SKM-1 treated with dmso at 0.1 percent for 144 hours (cell line): ENCODE results near the gene LTBR.

Experiments used
- DNase-seq: peaks from one replicate; lab custom pipeline; 2025; ENCODE audit not compliant: unreplicated experiment; lab: John Stamatoyannopoulos, UW

LTBR gene

GRCh38 chr12:6367969-6368892, 15.7 kb upstream of the LTBR start:
- DNase-seq: peak; percentile 46

DNA sequence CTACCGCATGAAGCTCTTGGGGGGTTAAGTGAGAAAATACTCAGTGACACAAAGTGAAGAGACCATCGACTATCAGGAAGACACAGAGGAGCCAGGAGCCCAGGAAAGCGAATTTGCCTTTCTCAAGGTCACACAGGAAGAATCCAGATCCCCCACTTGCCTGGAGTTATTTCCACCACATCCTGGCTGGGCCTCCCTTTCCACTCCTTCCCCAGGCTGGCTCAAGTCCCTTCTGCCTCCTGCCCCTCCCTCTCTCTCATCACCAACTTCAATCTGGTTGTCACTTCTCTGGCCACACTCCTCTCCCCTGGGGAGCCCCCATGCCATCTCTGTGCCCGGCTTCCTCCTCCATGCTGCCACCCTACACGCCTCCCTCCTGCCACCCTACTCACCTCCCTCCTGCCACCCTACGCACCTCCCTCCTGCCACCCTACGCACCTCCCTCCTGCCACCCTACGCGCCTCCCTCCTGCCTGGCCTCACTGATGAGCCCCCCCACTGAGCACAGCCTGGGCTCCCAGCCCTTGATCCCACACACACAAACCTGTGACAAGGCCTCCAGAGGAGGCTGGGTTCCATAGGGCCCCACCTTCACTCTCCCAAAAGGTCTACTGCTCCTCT, 14.9 kb upstream of the LTBR start:
- DNase-seq: no peak

GRCh38 chr12:6369916-6370575, 13.9 kb upstream of the LTBR start:
- DNase-seq: no peak

DNA sequence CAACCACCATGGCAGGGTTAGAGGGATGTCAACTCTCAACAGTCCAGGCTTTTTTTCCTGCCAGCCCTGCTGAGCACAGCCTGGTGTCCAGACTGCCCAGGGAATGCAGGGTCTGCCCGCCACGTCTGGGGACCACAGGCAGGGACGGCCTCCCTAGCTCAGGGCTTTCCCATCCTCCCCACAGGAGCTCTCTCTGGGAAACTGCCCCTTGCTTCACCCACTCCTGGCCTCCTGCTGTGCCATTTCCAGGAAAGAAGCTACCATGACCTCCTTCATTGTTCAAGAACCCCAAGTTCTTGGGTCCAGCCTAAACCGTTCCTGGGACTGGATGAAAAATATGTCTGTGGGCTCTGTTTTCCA, 13.4 kb upstream of the LTBR start:
- DNase-seq: no peak

GRCh38 chr12:6370994-6371754, 12.8 kb upstream of the LTBR start:
- DNase-seq: no peak

- DNase-seq: peak; percentile 29
Measured at GRCh38 chr12:6372403-6373003, 11.5 kb upstream of the LTBR start.

GRCh38 chr12:6373022-6373787, 10.8 kb upstream of the LTBR start:
- no peak for DNase-seq

DNA sequence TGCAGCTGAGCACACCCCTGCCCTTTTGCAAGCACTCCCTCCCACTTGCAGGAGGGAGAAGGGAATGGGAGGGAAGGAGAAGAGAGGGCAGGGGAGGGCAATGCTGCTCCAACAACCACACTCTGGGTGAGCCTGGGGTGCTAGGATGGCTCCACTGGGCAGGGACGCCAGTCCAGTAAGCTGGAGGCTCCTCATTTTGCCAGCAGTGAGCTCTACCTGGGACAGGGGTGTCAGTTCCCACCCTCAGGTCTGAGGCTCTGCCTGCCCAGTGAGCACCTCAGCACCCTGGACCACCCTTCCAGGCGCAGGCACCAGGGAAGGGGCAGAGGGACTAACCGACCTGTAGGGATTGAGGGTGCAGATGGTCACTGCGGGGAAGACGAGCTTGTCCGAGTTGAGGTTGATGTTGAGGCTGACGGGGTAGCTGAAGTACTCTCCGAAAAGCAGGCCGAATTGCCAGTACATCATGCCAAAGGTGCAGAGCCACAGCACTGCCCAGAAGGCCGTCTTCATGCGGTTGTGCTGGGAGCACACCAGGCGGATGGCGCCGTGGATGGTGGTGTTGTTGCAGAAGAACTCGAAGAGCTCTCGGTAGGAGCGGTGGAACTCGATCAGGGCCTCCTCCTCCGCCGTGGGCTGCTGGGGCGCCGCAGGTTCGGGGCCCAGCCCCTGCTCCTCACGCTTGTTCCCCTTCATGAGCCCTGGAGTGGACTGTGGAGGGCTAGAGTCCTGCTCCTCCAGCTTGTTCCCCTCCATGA, 9.8 kb upstream of the LTBR start:
- no peak for DNase-seq

DNA sequence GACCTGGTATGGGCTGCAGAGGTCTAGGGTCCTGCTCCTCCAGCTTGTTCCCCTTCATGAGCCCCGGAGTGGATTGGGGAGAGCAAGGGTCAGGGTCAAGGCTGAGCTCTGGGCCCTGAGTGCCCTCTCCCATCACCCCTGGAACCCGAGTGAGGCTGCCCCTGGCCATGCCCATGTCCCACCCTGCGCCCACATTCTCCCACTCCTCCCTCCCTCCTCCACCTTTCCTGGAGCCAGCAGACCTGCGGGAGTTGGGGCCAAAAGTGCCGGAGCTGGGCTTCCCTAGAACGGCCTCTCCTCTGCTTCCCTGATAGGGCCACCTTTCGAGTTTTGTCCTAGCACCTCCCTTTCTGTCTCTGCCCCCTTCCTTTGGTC, 9.2 kb upstream of the LTBR start:
- DNase-seq: no peak

DNA sequence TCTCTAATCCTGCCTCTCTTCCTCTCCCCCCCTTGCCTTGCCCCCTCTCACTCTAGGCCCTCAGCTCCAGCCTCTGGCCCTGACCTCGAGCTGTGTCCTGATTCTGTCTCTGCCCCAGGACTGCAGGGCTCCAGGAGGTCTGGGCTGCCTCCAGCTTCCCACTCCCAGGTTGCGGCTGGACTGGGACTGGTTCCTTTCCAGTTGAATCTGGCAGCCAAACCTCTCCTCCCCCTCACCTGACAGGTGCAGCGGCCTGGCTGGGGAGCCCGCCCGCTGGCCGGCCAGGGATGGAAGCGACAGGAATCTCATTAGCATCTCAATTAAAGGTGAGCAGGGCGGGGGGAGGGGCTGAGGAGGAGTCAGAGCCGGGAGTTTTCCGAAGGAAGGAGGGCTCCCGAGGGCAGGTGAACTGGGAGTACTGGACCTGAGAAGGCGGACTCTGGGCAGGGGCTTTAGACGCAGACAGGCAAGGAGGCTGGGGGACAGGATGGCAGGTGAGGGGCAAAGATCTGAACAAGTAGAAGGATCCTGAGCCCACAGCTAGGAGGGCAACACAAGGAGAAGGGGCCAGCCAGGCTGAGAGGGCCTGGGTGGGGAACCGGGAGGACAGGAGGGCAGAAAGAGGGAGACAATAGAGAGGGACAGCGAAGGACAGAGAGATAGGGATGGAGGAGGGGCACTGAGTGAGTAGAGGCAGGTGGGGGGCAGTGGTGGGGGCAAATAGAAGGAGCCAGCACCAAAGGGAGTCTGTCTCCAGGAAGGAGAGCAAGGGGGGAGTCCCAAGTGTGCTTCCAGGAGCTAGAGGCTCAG, 8.5 kb upstream of the LTBR start, which contains the start of gene SCNN1A:
Gene SCNN1A (minus strand): TSS at position 295 of the 810 bp plus-strand sequence. CDS start 780 bp downstream, outside the sequence.
- DNase-seq: no peak

DNA sequence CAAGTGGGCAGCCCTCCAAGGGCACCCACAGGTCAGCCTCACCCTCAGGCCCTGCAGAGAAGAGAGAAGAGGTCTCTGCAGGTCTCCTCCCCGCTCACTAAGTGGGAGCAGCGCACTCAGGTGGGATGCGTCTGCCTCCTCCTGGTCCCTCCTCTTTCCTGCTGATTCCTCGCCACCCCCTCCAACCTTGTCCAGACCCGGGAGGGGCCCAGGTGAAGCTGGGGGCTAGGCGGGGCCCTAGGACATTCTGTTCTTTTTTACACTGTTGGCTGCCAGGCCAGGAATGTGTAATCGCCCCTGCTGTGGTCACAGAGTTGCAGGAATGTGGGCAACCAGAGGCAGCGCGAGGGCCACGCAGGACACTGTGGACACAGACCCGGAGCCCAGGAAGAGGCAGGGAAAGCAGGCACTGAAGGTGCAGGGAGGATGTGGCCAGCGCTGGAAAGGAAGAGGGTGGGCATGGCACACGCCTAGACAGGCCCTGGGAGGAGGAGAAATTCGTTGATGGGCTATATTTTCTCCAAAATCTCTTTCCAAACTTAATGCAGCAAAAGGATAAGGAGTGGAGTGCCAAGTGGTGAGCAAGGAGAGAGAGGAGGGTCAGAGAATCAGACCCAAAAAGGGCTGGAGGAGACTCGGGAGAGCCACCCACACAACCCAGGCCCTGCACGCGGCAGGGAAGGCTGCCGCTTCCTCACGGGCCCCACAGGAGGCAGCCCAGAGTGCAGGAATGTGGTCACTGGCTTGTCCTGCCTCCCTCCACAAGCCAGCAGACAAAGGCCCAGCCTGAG, 7.7 kb upstream of the LTBR start:
- DNase-seq: no peak

DNA sequence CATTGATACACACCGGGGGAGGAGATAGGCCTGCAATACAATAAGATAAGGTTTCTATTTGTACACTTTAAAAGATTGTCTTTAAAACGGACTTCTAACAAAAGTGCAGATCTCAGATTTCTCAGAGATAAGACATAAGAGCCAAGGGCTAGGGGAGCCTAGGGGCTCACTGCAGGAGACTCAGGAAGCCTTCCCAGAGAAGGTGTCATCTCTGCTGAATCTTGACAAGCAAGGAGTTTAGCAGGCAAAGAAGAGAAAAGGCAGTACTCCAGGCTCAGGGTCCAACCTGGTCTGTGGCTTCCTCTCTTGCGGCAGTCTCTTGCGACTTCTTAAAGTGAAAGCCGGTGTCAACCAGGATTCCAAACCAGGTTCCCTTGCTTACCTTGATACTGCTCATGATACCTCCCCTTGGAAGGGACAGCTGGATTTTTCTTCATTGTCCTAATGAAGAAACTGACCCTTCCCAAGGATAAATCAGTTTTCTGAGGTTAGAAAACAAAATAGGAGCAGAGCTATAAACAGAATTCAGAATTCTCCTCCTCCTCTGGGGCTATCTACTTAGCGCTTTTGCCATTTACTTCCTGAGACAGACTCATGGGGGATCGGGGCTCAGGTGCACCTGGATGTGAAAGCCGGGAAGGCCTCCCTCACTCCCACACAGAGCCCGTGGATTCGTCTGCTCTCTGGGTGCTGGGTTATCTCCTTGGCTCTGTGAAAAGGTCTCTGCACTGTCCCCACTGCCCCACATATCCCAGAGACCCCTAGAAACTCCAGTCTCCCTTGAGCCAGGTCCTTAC, 6.9 kb upstream of the LTBR start:
- no peak for DNase-seq

DNA sequence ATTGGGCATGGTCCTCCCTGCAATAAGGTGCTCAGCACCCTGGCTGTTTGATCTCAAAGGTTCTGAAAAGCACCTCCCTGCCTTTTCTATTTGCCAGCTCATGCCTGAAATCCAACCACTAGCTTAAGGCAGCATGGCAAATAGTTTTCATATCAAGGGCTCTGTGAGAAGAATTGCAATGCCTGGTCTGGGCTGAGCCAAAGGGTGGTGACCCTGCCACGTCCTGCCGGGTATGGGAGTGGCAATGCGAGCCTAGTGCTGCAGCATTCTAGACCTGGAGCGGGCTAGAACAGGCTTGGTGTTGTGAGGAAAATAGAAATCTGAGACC, 6.3 kb upstream of the LTBR start:
- DNase-seq: no peak

DNA sequence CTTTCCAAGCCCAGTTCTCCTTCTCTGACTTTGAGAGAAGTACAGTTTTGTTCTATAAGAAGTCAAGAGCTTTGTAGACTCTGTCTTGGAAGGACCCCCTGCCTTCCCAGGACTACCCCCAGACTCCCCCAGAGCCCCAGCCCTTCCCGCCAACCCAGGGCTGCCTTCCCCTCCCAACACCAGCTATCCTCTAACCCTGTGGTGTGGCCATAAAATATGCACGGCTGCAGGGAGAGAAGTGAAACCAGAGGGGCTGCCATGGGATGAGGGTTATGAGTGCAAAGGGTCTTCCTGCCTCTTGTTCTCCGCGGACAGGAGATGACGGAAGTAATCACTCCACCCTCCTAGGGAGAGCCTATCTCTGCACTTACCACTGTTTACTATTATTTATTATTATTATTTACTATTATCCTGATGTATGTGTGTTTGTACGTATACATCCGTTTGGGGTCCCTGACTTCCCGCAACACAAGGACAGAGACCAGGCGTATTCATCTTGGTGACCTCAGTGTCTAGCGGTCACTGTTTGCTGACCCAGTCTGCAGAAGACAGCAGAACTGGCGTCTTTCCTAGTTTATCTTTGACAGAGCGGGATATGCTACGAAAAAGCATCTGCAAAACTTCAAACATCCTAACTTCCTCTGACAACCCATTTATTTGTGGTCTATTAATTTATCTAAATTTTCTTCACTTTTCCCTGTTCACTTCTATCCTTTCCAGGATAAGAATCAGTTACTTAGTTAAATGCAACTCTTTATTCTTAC, 5.1 kb upstream of the LTBR start:
- no peak for DNase-seq

DNA sequence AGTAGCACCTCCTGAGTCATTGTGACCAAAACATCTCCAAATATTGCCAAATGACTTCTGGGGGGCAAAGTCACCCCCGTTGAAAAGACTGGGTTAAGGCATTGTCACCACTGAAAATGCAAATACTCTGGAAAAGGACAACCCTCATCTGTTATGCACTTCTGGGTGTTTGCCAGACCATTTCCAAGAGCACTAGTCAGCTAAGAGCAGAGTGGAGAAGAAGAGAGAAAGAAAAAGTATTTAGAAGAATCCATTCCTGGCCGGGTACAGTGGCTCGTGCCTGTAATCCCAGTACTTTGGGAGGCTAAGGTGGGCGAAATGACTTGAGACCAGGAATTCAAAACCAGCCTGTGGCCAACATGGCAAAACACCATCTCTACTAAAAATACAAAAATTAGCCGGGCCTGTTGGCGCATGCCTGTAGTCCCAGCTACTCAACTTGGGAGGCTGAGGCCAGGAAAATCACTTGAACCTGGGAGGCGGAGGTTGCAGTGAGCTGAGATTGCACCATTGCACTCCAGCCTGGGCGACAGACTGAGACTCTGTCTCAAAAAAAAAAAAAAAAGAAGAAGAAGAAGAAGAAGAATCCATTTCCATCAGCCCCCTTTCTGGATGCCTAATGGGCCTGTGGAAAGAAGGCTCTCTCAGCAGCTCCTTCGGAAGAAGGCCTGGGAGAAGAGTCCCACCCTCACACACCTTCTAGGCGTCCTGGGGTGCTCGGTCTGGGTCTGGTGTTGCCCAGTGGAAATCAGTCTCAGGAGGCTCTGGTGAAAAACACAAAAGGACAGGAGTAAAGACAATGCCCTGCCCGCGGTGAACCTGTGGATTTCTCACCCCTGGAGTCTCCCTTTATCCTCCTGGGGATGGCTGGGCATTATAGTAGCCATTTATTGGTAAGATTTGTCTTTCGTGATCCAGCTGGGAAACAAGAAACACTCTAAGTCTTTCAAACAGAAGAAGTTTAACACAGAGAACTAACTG, 3.5 kb upstream of the LTBR start:
- DNase-seq: no peak
